C4-2B (cell line): ENCODE measurements around the gene LIPN.

Source experiments
- H3K27ac ChIP-seq: fragments of 450-650 bp; 2 replicates; pipeline ENCODE4 v1.5.1; 2017
- CTCF ChIP-seq: fragments of 450-650 bp; conservative IDR thresholded peaks from 2 replicates; pipeline ENCODE4 v1.5.1; 2017; ENCODE audit warnings: mild to moderate bottlenecking
- ZFX ChIP-seq: fragments of 450-650 bp; IDR thresholded peaks from 2 replicates; pipeline ENCODE4 v1.6.1; 2017

The LIPN gene

GRCh38 chr10:88794731-88795130 is 34.9 kb downstream of the LIPN start:
- no peak overlapping the region for H3K27ac ChIP-seq
- TF ChIP-seq CTCF (no peak), ZFX (no peak)

- no peak for TF ChIP-seq ZFX
- no peak for TF ChIP-seq CTCF
- no peak overlapping the region for H3K27ac ChIP-seq
Measured at GRCh38 chr10:88800152-88801125, 40.6 kb downstream of the LIPN start.

DNA sequence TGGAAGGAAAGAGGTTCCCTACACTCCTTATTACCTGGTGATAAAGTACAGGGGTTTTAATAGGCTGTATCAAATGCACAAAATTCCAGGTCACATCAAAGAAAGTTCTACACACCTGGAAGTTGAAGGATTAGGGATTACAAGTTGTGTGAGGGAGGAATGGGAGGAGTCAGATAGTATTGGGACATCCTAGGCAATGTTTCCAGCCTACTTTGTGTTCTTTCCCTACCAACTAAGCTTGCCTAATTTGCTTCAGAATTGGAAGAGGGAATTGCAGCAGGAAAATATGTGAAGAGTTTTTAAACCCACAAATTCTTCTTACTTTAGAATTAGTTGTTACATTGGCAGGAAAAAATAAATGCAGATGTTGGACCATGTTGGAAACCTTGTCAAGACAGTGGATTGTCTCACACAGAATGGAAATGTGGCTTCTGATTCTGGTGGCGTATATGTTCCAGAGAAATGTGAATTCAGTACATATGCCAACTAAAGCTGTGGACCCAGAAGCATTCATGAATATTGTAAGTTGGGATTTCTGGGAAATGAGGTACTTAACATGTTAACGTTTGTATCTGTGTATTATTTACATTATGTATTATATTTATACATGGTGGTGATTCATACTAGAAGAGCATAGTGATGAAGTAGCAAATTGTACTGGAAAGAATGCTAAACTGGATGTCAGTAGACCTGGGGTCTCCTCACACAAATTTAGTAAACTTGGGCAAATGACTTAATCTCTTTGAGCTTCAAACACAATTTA is 42.9 kb downstream of the LIPN start, which contains the start of gene LIPM:
LIPM (plus strand) TSS at position 208 of the 763 bp plus-strand sequence; CDS start at position 375, 167 bp downstream.
- TF ChIP-seq ZFX (no peak), CTCF (no peak)
- no peak within 1 kb of the TSS for H3K27ac ChIP-seq

- TF ChIP-seq ZFX (no peak), CTCF (no peak)
- H3K27ac ChIP-seq: no peak overlapping the region
Measured at GRCh38 chr10:88803641-88804040, 43.8 kb downstream of the LIPN start.

DNA sequence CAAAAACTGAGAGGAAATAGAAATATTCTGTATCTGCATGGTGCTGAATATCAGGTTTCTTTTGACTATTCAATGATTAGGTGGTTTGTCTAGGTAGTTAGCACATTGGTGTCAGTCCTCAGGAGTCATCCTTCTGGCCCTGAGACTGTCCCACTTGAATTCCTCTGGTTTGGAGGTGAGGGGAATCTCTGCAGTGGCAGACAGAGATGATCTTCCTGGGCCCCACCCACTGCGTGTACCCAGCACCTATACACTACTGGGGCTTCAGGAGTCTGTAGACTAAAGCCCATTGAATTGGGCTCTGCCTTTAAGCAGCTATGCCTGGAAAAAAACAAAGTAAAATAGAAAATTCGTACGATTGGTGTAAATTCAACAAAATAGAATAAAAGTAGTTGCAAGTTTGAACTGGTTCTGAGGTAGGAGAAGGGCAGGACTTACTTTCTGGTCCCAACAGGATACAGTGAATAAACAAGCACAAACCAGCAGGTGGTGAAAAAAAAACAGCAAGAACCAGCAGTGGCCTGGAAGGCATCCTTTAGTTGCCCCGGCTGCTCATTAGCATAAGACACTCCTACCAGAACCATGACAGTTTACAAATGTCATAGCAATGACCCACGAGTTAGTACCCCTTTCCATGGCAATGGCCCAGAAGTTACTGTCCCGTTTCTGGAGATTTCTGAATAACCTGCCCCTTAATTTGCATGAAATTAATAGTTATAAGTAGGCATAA is 44.4 kb downstream of the LIPN start:
- no peak for TF ChIP-seq CTCF
- no peak for TF ChIP-seq ZFX
- no peak overlapping the region for H3K27ac ChIP-seq

- H3K27ac ChIP-seq: no peak overlapping the region
- TF ChIP-seq CTCF (no peak), ZFX (no peak)
Measured at GRCh38 chr10:88805361-88805760, 45.5 kb downstream of the LIPN start.
